Neural progenitor cell (in vitro differentiated cells): ENCODE results near the gene SACM1L.

Experiments used
- CTCF ChIP-seq: fragments of 200-600 bp; sonication (generic); IDR thresholded peaks from 2 replicates; pipeline ENCODE4 v1.5.1; 2017; ENCODE audit warnings: antibody characterized with exemption, mild to moderate bottlenecking
- EZH2phosphoT487 ChIP-seq: fragments of 200-600 bp; sonication (generic); IDR thresholded peaks from 2 replicates; pipeline ENCODE4 v1.6.1; 2017; ENCODE audit warnings: antibody characterized with exemption

- TF ChIP-seq CTCF (no peak), EZH2phosphoT487 (no peak)
Observed at GRCh38 chr3:45776301-45776595, 87.1 kb downstream of the SACM1L start.
